BE2C (cell line): Measurements from ENCODE around the gene SEC16B.

Source experiments
- DNase-seq: peaks from one replicate; pipeline ENCODE4 v3.0.0-alpha.2; 2020
- H3K27me3 ChIP-seq: fragments of 250-450 bp; sonication (Bioruptor Pico); 2 replicates; pipeline ENCODE4 v1.5.1; 2020; ENCODE audit warnings: mild to moderate bottlenecking
- H3K36me3 ChIP-seq: fragments of 250-450 bp; sonication (Bioruptor Pico); 2 replicates; pipeline ENCODE4 v1.5.1; 2020; ENCODE audit warnings: mild to moderate bottlenecking
- H3K4me1 ChIP-seq: fragments of 250-450 bp; sonication (Bioruptor Pico); 2 replicates; pipeline ENCODE4 v1.5.1; 2020
- H3K4me3 ChIP-seq: 2 replicates; pipeline ENCODE4 v1.5.1; 2011; ENCODE audit warnings: low read depth, low read length
- H3K9me3 ChIP-seq: fragments of 250-450 bp; sonication (Bioruptor Pico); 2 replicates; pipeline ENCODE4 v1.5.1; 2020
- CTCF ChIP-seq: IDR thresholded peaks from 2 replicates; pipeline ENCODE4 v1.5.1; 2012; ENCODE audit warnings: mild to moderate bottlenecking, low read depth, low read length

The SEC16B gene

GRCh38 chr1:177983077-177983476 lies 13.2 kb upstream of the SEC16B start:
- H3K4me3 ChIP-seq, result no peak overlapping the region
- DNase-seq, result no peak
- H3K4me1 ChIP-seq, result no peaks in the 10 kb centered on the region
- no peaks in the 10 kb centered on the region; the same call in 1 of the 2 replicates for H3K9me3 ChIP-seq
- no peaks in the 10 kb centered on the region for H3K27me3 ChIP-seq
- no peak for TF ChIP-seq CTCF
- no peaks in the 10 kb centered on the region for H3K36me3 ChIP-seq

- no peak overlapping the region for H3K4me3 ChIP-seq
- no peak for TF ChIP-seq CTCF
- no peaks in the 10 kb centered on the region for H3K27me3 ChIP-seq
- H3K4me1 ChIP-seq, result no peaks in the 10 kb centered on the region
- DNase-seq, result no peak
- H3K36me3 ChIP-seq, result no peaks in the 10 kb centered on the region
- no peaks in the 10 kb centered on the region; the same call in 1 of the 2 replicates for H3K9me3 ChIP-seq
These were observed 11.3 kb upstream of the SEC16B start for GRCh38 chr1:177981200-177981599.

- no peak for DNase-seq
- no peaks in the 10 kb centered on the region for H3K36me3 ChIP-seq
- H3K4me3 ChIP-seq, result no peak overlapping the region
- no peaks in the 10 kb centered on the region for H3K27me3 ChIP-seq
- TF ChIP-seq CTCF, result no peak
- no peaks in the 10 kb centered on the region for H3K9me3 ChIP-seq
- no peaks in the 10 kb centered on the region for H3K4me1 ChIP-seq
These were observed 9.4 kb upstream of the SEC16B start for GRCh38 chr1:177979272-177979671.

GRCh38 chr1:177978530-177978929 lies 8.7 kb upstream of the SEC16B start:
- no peaks in the 10 kb centered on the region for H3K27me3 ChIP-seq
- H3K9me3 ChIP-seq, result no peaks in the 10 kb centered on the region
- DNase-seq, result no peak
- H3K4me3 ChIP-seq, result no peak overlapping the region
- no peaks in the 10 kb centered on the region for H3K36me3 ChIP-seq
- no peaks in the 10 kb centered on the region for H3K4me1 ChIP-seq
- TF ChIP-seq CTCF, result no peak

- H3K9me3 ChIP-seq, result no peaks in the 10 kb centered on the region
- H3K27me3 ChIP-seq, result no peaks in the 10 kb centered on the region
- DNase-seq, result no peak
- H3K4me1 ChIP-seq, result no peaks in the 10 kb centered on the region
- H3K36me3 ChIP-seq, result no peaks in the 10 kb centered on the region
- no peak for TF ChIP-seq CTCF
- H3K4me3 ChIP-seq, result no peak overlapping the region
These were observed 7.3 kb upstream of the SEC16B start for GRCh38 chr1:177977141-177977540.

GRCh38 chr1:177976596-177976995 lies 6.7 kb upstream of the SEC16B start:
- Histone ChIP-seq H3K4me3 (no peak overlapping the region), H3K27me3 (no peaks in the 10 kb centered on the region), H3K4me1 (no peaks in the 10 kb centered on the region), H3K9me3 (no peaks in the 10 kb centered on the region), H3K36me3 (no peaks in the 10 kb centered on the region)
- no peak for DNase-seq
- no peak for TF ChIP-seq CTCF
